ENCODE data around the gene MID1. TPM values are rescaled to one million over a fixed set of nuclear protein-coding genes. Genes with fewer than 3 reads are reported as not detected.
"Not testable (repeated sequence)": the region's sequence is repeated elsewhere in the genome, so short reads cannot be mapped to it uniquely, and the experiment has no call there.

Gene MID1
- total RNA-seq, 1 donor from 2014 or later = 32.5 TPM

DNA sequence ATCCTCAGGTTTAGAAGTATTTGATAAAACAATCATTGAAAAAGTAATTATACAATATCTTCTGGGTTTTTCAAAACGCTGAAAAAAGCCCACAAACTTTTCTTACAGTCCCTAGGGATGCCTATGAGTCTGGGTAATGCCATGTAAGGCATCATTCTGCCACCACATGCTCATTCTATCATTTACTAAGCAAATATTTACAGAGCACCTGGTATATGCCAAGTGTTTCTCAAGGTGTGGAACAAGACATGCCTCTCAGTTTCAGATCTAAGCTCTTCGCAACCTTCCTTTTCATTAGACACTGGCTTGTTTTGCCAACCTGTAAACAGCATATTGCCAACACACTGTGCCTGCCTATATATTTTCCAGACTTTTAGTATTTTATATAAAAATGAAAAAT lies 17.7 kb downstream of the MID1 start:
- Mint-ChIP-seq H3K27ac (no peak overlapping the region), H3K9me3 (ENCODE audit: low read depth) (peaks cover 16% of the 10 kb centered on the region), H3K4me3 (ENCODE audit: low read depth) (no peak overlapping the region), H3K27me3 (no peaks in the 10 kb centered on the region), H3K36me3 (ENCODE audit: insufficient read depth) (no peaks in the 10 kb centered on the region), H3K4me1 (ENCODE audit: low read depth) (peaks cover 4% of the 10 kb centered on the region)
- no peak for DNase-seq (ENCODE audit: low spot score, unreplicated experiment)
- no peak for TF ChIP-seq CTCF (IDR thresholded peaks at IDR 0.05; ENCODE audit: unreplicated experiment)

GRCh38 chrX:10600479-10600878 lies 19.9 kb downstream of the MID1 start:
- H3K27ac Mint-ChIP-seq = no peak overlapping the region

GRCh38 chrX:10598540-10598939 lies 21.8 kb downstream of the MID1 start:
- Mint-ChIP-seq H3K4me3 (ENCODE audit: low read depth) (no peak overlapping the region), H3K27me3 (no peaks in the 10 kb centered on the region), H3K4me1 (ENCODE audit: low read depth) (peaks cover 4% of the 10 kb centered on the region), H3K36me3 (ENCODE audit: insufficient read depth) (no peaks in the 10 kb centered on the region), H3K9me3 (ENCODE audit: low read depth) (peaks cover 13% of the 10 kb centered on the region), H3K27ac (no peak overlapping the region)
- no peak for TF ChIP-seq CTCF (IDR thresholded peaks at IDR 0.05; ENCODE audit: unreplicated experiment)
- DNase-seq (ENCODE audit: low spot score, unreplicated experiment) = no peak

More at GRCh38 chrX:10600479-10600878, 19.9 kb downstream of the MID1 start:
- Mint-ChIP-seq H3K4me3 (ENCODE audit: low read depth) (no peak overlapping the region), H3K36me3 (ENCODE audit: insufficient read depth) (no peaks in the 10 kb centered on the region), H3K9me3 (ENCODE audit: low read depth) (peaks cover 10% of the 10 kb centered on the region), H3K27me3 (no peaks in the 10 kb centered on the region), H3K4me1 (ENCODE audit: low read depth) (peaks cover 4% of the 10 kb centered on the region)
- no peak for TF ChIP-seq CTCF (IDR thresholded peaks at IDR 0.05; ENCODE audit: unreplicated experiment)
- DNase-seq (ENCODE audit: low spot score, unreplicated experiment) = no peak

- no peak overlapping the region for H3K27ac Mint-ChIP-seq
- no peak for DNase-seq (ENCODE audit: low spot score, unreplicated experiment)
- H3K36me3 Mint-ChIP-seq (ENCODE audit: insufficient read depth) = no peaks in the 10 kb centered on the region
- H3K4me3 Mint-ChIP-seq (ENCODE audit: low read depth) = no peak overlapping the region
- H3K9me3 Mint-ChIP-seq (ENCODE audit: low read depth) = peaks cover 10% of the 10 kb centered on the region
- H3K27me3 Mint-ChIP-seq = no peaks in the 10 kb centered on the region
- peak; percentile 24 for TF ChIP-seq CTCF (IDR thresholded peaks at IDR 0.05; ENCODE audit: unreplicated experiment)
- H3K4me1 Mint-ChIP-seq (ENCODE audit: low read depth) = peaks cover 2% of the 10 kb centered on the region
Observed at GRCh38 chrX:10597871-10598270, 22.5 kb downstream of the MID1 start.

- Mint-ChIP-seq H3K4me3 (ENCODE audit: low read depth) (no peak overlapping the region), H3K27ac (no peak overlapping the region), H3K9me3 (ENCODE audit: low read depth) (peaks cover 18% of the 10 kb centered on the region), H3K27me3 (no peaks in the 10 kb centered on the region), H3K36me3 (ENCODE audit: insufficient read depth) (peaks cover 8% of the 10 kb centered on the region), H3K4me1 (ENCODE audit: low read depth) (peaks cover 5% of the 10 kb centered on the region)
- no peak for DNase-seq (ENCODE audit: low spot score, unreplicated experiment)
- no peak for TF ChIP-seq CTCF (IDR thresholded peaks at IDR 0.05; ENCODE audit: unreplicated experiment)
Observed at GRCh38 chrX:10591363-10592335, 28.7 kb downstream of the MID1 start.

DNA sequence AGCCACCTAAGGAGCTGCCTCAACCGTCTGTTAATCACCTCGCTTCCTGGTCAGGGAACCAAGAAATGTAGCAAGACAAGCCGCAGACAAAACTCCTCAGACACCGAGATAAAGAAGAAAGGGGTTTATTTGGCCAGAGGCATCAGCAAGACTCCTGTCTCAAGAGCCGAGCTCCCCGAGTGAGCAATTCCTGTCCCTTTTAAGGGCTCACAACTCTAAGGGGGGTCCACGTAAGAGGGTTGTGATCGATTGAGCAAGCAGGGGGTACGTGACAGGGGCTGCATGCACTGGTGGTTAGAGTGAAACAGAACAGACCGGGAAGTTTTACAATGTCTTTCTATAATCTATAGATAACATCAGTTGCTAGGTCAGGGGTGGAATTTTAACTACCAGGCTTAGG lies 30.6 kb downstream of the MID1 start:
- H3K27me3 Mint-ChIP-seq; H3K4me1 Mint-ChIP-seq (ENCODE audit: low read depth); DNase-seq (ENCODE audit: low spot score, unreplicated experiment): not testable (repeated sequence)
- H3K9me3 Mint-ChIP-seq (ENCODE audit: low read depth) = peaks cover 26% of the 10 kb centered on the region
- peak overlapping the region; percentile 76 for H3K27ac Mint-ChIP-seq
- H3K36me3 Mint-ChIP-seq (ENCODE audit: insufficient read depth) = peaks cover 15% of the 10 kb centered on the region
- H3K4me3 Mint-ChIP-seq (ENCODE audit: low read depth) = peak overlapping the region; percentile 8
